ENCODE data around the gene SIRPA. TPM values are rescaled to one million over a fixed set of nuclear protein-coding genes. Genes with fewer than 3 reads are reported as not detected.

The SIRPA gene
- total RNA-seq, 1 experiment from 2014 or later: 7.2 TPM

DNA sequence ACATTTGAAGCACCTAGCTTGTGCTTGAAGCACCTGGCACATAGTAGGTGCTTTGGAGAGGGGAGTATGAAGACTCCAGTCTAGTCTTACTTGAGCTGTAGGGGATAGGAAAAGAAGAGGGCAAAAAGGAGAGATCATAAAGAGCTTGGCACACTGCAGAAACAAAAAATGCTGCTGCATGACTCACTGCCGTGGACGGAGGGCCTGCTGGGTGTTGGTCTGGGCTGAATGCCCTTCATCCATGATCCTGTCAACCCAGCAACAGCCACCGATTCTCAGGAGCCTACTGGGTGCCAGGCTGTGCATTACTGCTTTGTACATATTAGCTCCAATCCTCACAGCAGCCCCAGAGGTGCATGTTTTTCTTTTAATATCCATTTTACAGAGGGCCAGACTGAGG is 92.6 kb downstream of the SIRPA start:
- DNase-seq (ENCODE audit: low read depth): peak; percentile 44

Other genes with a start within 250 kb of the SIRPA start
- gene SIRPG, start 237.6 kb upstream of the SIRPA start, total RNA-seq (2014; rRNA removed; shearing (Covaris generic)): not detected in 2 replicates
- gene PDYN, start 98.7 kb downstream of the SIRPA start, total RNA-seq (2014; rRNA removed; shearing (Covaris generic)): not detected in 2 replicates
- gene STK35, start 206.4 kb downstream of the SIRPA start, total RNA-seq (2014; rRNA removed; shearing (Covaris generic)): 10.8 and 21.7 TPM in 2 replicates